ENCODE data around the gene GID8.

GRCh38 chr20:62897666-62898065 is 40.3 kb upstream of the GID8 start:
- TF ChIP-seq CTCF (IDR thresholded peaks at IDR 0.05) (no peak), POLR2A (IDR thresholded peaks at IDR 0.05) (no peak)
